ENCODE results near the gene HYAL1. TPM values are rescaled to one million over a fixed set of nuclear protein-coding genes. Genes with fewer than 3 reads are reported as not detected.

HYAL1 gene
- total RNA-seq, 1 donor = not detected

- Histone ChIP-seq H3K27me3 (ENCODE audit: insufficient read depth, low read length) (no peaks in the 10 kb centered on the region), H3K4me1 (ENCODE audit: insufficient read depth, low read length) (peaks cover 84% of the 10 kb centered on the region), H3K9me3 (ENCODE audit: low read depth, low read length) (no peaks in the 10 kb centered on the region), H3K4me3 (ENCODE audit: low read length) (no peak overlapping the region)
Observed at GRCh38 chr3:50324351-50325112, 21.2 kb upstream of the HYAL1 start.

DNA sequence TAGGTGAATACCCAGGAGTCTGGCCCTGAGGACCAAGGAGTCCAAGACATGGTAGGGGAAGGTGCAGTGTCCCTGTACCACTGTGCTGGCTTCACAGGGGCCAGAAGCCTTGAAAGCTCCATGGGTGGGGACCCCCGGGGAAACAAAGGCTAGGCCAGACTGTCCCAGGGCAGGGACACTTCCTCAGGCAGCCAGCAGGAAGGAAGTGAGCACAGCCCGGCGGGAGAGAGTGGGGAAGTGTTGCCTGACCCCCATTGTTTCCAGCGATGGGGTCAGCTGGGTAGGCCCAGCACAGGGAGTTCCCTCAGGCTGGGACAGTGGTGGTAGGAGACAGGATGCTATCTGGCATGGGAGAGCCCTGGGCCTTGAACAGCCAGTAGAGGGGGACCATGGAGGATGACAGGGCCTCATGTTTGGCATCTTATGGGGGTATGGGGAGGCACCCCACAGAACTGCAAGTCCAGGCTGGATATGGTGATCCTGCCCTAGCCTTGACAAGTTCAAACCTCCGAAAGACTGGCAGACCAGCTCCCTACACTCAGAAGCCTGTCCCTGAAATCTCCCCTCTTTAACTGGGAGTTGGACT, 20.3 kb upstream of the HYAL1 start:
- H3K4me3 ChIP-seq (ENCODE audit: low read length) = no peak overlapping the region
- H3K9me3 ChIP-seq (ENCODE audit: low read depth, low read length) = no peaks in the 10 kb centered on the region

GRCh38 chr3:50323092-50323600, 19.8 kb upstream of the HYAL1 start:
- peaks cover 90% of the 10 kb centered on the region for H3K4me1 ChIP-seq (ENCODE audit: insufficient read depth, low read length)
- H3K4me3 ChIP-seq (ENCODE audit: low read length) = no peak overlapping the region

More for the DNA sequence above, 20.3 kb upstream of the HYAL1 start:
- H3K27me3 ChIP-seq (ENCODE audit: insufficient read depth, low read length) = no peaks in the 10 kb centered on the region
- H3K4me1 ChIP-seq (ENCODE audit: insufficient read depth, low read length) = peaks cover 90% of the 10 kb centered on the region

GRCh38 chr3:50322386-50323091, 19.2 kb upstream of the HYAL1 start, which contains the start of gene HYAL2:
TSS of gene HYAL2 (minus strand) at chr3:50322745. CDS start at chr3:50320489, 2,256 bp downstream.
- Histone ChIP-seq H3K9me3 (ENCODE audit: low read depth, low read length) (no peaks in the 10 kb centered on the region), H3K4me1 (ENCODE audit: insufficient read depth, low read length) (peaks cover 91% of the 10 kb centered on the region), H3K4me3 (ENCODE audit: low read length) (peak within 1 kb of the TSS; percentile 73), H3K27me3 (ENCODE audit: insufficient read depth, low read length) (no peaks in the 10 kb centered on the region)

More at GRCh38 chr3:50323092-50323600, 19.8 kb upstream of the HYAL1 start:
- no peaks in the 10 kb centered on the region for H3K27me3 ChIP-seq (ENCODE audit: insufficient read depth, low read length)
- H3K9me3 ChIP-seq (ENCODE audit: low read depth, low read length) = no peaks in the 10 kb centered on the region

- Histone ChIP-seq H3K4me3 (ENCODE audit: low read length) (peak overlapping the region; percentile 73), H3K4me1 (ENCODE audit: insufficient read depth, low read length) (peaks cover 91% of the 10 kb centered on the region), H3K9me3 (ENCODE audit: low read depth, low read length) (no peaks in the 10 kb centered on the region), H3K27me3 (ENCODE audit: insufficient read depth, low read length) (no peaks in the 10 kb centered on the region)
Observed at GRCh38 chr3:50322115-50322385, 18.7 kb upstream of the HYAL1 start.

DNA sequence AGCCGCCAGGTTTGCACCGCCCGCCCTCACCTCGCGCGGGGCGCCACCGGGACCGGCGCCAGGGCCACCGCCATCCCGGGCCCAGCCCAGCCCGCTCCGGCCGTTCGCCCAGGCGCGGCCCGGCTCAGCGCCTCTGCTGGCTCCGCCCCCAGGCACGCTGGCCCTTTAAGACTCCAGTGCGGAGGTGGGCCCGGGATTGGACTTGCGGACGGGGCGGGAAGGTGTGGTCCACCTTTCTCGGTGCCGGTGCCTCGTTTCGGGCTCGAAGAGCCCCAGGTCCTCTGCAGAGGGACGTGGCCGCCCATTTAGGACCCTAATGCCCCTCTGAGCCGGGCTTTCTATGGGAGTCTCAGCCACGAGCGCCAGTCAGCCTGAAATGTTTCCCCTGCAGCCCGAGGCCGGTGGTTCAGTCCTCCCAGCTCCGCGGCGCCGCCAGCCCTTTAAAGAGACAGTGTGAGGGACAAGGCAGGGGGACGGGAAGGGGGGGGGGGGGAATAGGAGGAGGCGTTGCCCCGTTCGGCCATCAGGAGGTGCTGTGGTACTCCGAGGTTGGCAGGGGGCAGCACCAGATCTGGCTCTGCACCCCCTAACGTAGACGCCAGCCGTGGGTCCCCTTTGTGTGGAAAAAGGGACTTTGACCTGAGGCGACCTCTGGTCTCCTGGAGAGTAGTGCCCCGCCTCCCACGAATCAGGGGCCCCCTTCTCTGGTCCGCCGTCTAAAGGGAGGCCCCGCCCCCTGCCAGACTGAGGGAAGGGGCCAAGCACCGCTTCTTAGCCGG, 18.2 kb upstream of the HYAL1 start:
- Histone ChIP-seq H3K4me1 (ENCODE audit: insufficient read depth, low read length) (peaks cover 91% of the 10 kb centered on the region), H3K4me3 (ENCODE audit: low read length) (peak overlapping the region; percentile 73), H3K27me3 (ENCODE audit: insufficient read depth, low read length) (no peaks in the 10 kb centered on the region)

GRCh38 chr3:50320853-50321335, 17.5 kb upstream of the HYAL1 start:
- Histone ChIP-seq H3K9me3 (ENCODE audit: low read depth, low read length) (no peaks in the 10 kb centered on the region), H3K27me3 (ENCODE audit: insufficient read depth, low read length) (no peaks in the 10 kb centered on the region), H3K4me3 (ENCODE audit: low read length) (peak overlapping the region; percentile 73), H3K4me1 (ENCODE audit: insufficient read depth, low read length) (peaks cover 87% of the 10 kb centered on the region)

More for the DNA sequence above, 18.2 kb upstream of the HYAL1 start:
- no peaks in the 10 kb centered on the region for H3K9me3 ChIP-seq (ENCODE audit: low read depth, low read length)

DNA sequence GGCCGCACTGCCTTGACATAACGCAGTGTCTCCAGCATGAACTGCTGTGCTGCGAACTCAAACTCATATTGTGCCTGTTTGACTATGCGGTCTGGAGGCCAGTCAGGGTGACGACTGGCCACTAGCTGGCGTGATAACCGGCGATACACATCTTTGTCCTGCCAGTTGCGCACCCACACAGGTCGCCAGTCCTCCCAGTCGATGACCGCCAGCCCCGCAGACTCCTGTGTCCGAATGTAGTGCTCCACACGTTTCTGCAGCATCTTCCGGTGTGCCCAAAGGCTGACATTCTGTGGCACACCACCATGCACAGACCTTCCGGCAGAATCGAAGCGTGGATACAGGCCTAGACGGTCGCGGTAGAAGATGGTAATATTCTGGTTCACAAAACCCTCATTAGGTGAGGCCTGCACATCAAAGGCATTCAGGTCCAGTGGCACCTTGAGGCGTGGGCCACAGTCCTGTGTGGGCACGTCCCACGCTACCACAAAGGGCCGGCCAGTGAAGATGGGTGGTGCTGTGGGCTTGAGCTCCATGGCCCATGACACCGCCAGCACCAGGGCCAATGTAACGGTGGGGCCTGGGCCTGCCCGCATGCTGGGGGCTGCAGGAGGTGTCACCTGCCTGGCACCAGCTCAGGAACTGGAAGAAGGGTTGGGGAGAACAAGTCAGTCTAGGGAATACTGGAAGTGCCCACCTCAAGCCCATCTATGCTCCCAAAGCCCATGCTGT, 16.7 kb upstream of the HYAL1 start:
- Histone ChIP-seq H3K9me3 (ENCODE audit: low read depth, low read length) (no peaks in the 10 kb centered on the region), H3K4me1 (ENCODE audit: insufficient read depth, low read length) (peaks cover 79% of the 10 kb centered on the region), H3K4me3 (ENCODE audit: low read length) (peak overlapping the region; percentile 73), H3K27me3 (ENCODE audit: insufficient read depth, low read length) (no peaks in the 10 kb centered on the region)

DNA sequence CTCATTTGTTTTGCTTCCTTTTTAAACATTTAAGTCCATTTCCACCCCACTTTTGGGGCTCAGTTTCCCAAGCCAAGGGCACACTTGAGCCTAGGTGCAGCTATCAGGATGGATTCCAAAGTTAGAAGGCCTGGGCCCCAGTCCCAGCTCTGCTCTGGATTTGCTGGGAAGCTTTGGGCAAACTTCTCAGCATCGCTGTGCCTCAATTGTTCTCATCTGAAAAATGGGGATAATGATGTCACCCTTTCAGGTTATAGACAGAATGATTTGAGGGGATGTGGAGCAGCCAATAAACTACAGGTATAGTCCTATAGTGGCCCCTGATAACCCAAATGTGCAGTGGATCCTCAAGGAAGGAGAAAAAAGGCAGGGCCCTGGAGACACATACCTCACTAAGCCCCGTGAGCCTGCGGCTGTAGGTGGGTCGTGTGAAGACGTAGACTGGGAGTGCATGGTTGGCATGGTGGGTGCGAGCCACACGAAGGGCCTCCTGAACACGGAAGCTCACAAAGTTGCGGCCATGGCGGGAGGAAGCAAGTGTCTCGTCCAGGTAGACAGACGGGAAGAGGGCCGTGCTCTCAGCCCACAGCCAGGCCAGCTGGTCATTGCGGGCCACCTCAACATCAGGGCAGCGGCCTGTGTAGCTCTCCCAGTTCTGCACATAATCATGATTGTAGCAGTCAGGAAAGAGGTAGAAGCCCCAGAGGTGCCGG, 16.0 kb upstream of the HYAL1 start:
- H3K9me3 ChIP-seq (ENCODE audit: low read depth, low read length) = no peaks in the 10 kb centered on the region
- no peak overlapping the region for H3K4me3 ChIP-seq (ENCODE audit: low read length)
- peaks cover 72% of the 10 kb centered on the region for H3K4me1 ChIP-seq (ENCODE audit: insufficient read depth, low read length)
- H3K27me3 ChIP-seq (ENCODE audit: insufficient read depth, low read length) = no peaks in the 10 kb centered on the region

DNA sequence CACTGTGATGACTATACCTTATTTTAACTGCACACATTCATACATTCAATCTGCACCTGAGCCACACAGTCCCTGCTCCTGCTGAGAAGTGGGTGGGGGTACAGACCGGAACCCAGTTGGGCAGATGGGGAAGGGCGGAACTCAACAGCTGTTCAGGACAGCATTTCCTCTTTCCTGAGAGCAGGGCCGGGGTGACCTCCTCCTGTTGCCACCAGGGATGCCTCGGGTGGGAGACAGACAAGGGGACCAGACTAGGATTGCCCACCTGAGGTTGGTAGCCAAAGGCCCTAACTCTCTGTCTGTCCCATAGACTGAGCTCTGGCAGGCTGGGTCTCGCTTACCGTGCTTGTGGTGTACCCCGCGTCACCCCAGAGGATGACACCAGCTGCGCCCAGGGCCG, 15.2 kb upstream of the HYAL1 start:
- no peaks in the 10 kb centered on the region for H3K27me3 ChIP-seq (ENCODE audit: insufficient read depth, low read length)
- H3K4me3 ChIP-seq (ENCODE audit: low read length) = no peak overlapping the region
- H3K9me3 ChIP-seq (ENCODE audit: low read depth, low read length) = no peaks in the 10 kb centered on the region
- H3K4me1 ChIP-seq (ENCODE audit: insufficient read depth, low read length) = peaks cover 65% of the 10 kb centered on the region

DNA sequence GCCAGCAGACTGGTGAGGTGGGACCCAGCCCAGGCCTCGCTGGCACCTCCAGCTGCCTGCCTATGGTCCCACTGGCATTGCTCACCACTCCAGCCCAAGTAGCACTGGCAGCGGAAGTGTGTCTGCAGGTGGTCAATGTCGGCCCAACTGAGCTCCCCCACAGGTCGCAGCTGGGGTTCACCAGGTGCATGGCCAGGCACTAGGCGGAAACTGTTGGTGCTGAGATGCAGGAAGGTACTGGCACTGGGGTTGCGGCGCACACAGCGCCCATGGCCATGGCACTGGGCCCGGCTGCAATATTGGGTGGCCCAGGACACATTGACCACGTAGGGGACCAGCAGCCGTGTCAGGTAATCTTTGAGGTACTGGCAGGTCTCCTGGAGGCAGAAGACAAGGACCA, 14.8 kb upstream of the HYAL1 start:
- no peaks in the 10 kb centered on the region for H3K9me3 ChIP-seq (ENCODE audit: low read depth, low read length)
- H3K4me1 ChIP-seq (ENCODE audit: insufficient read depth, low read length) = peaks cover 60% of the 10 kb centered on the region
- H3K27me3 ChIP-seq (ENCODE audit: insufficient read depth, low read length) = no peaks in the 10 kb centered on the region
- H3K4me3 ChIP-seq (ENCODE audit: low read length) = no peak overlapping the region

DNA sequence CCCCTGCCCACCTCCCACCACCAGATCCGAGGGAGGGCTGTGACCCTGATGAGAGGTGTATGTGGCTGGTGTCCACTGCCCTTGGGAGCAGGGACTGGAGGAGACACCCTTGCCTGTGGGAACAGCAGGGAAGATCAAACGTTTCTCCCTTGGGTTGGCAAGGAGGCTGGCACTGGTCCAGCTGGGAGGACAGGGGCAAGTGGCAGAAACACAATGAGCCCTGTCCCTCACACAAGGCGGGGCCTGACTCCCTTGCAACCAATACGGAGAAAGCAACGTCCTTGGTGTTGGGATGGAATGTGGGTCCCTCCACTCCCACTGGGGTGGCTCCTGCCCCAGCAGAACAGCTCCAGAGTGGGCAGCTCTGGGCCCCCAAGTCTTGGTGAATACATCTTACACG, 13.9 kb upstream of the HYAL1 start:
- Histone ChIP-seq H3K4me3 (ENCODE audit: low read length) (no peak overlapping the region), H3K4me1 (ENCODE audit: insufficient read depth, low read length) (peaks cover 52% of the 10 kb centered on the region), H3K9me3 (ENCODE audit: low read depth, low read length) (no peaks in the 10 kb centered on the region), H3K27me3 (ENCODE audit: insufficient read depth, low read length) (no peaks in the 10 kb centered on the region)

- Histone ChIP-seq H3K4me3 (ENCODE audit: low read length) (no peak overlapping the region), H3K9me3 (ENCODE audit: low read depth, low read length) (no peaks in the 10 kb centered on the region), H3K27me3 (ENCODE audit: insufficient read depth, low read length) (no peaks in the 10 kb centered on the region), H3K4me1 (ENCODE audit: insufficient read depth, low read length) (peaks cover 46% of the 10 kb centered on the region)
Observed at GRCh38 chr3:50316657-50317242, 13.4 kb upstream of the HYAL1 start.

Measured in mononuclear cell (primary cell).